ENCODE results near the gene CAPN14.
A peak's percentile ranks its signal among the peaks of the same experiment; 100 is the strongest.

CAPN14 gene

DNA sequence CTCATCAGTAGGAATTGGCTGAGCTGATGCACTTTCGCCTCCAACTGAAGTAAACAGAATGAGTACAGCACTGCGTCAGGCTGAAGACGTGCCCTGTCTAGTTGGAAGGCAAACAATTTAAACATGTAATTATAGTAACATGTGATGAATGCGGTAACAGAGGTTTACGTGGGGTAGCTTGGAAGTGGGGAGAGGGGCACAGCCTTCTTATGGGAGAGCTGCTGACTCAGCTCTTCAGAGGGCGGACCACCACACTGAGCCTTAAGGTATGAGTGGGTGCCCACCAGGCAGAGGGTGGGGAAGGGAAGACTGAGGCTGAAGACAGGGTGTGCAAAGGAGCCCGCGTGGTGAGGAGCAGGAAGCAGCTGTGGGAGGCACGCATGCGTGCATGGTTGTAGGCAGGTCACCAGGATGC, 10.4 kb upstream of the CAPN14 start:
- DNase-seq = no peak

- no peak for DNase-seq
Measured at GRCh38 chr2:31227110-31227509, 9.8 kb upstream of the CAPN14 start.

GRCh38 chr2:31226266-31226665, 9.0 kb upstream of the CAPN14 start:
- no peak for DNase-seq

GRCh38 chr2:31223749-31224148, 6.4 kb upstream of the CAPN14 start:
- no peak for DNase-seq

DNA sequence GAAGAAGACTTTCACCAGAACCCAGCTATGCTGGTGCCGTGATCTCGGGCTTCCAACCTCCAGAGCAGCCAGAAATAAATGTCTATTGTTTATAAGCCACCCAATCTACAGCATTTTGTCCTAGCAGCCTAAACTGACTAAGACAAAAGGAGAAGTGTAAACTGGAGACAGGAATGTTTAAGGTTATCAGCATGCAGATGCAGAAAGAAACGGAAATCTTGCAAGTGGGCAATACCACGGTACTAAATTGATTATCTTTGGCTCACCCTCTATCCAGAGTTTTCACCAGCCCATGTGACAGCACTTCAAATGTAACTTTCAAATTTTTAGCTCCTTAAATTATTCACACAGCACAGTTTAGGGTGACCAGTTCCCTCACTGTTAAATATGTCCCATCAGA, 5.7 kb upstream of the CAPN14 start:
- no peak for DNase-seq

- no peak for DNase-seq
Measured at GRCh38 chr2:31222071-31222470, 4.8 kb upstream of the CAPN14 start.

- no peak for DNase-seq
Measured at GRCh38 chr2:31221544-31221943, 4.2 kb upstream of the CAPN14 start.

DNA sequence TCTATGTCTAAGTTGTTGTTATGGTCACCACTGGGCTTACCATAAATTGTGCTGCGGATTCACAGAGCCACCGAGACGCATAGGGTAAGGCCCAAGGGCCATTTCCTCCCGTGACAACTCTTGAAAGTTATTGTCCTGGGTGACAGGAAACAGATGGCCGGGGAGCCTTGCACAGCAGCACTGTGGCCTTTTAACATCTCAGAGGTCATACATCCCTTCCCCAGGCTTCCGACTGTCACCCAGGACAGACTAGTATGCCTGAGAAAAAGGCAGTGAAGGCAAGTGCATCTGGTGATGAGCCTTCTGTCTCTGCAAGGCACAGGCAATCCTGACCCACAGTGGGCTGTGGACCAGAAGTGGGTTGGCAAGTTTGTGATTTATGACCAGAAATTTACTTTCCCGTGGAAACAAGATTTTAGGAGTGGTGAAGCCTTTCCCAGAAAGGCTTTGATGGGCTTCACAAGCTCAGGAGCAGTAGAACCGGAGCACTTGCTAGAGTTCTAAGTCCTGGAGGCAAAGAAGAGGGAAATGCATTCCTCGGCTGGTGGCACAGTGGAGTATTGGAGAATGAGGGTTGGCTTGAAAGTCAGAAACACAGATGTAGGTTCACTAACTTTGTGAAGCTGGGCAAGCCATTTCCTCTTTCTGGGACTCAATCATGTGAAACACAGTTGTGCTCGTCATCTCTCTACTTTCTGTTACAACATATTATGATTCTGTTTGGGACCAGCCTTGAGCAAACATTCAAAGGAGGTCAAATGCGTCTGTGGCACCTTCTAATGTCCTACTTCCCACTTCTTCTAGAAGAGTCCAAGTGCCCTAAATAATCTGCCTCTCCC, 2.0 kb upstream of the CAPN14 start:
- no peak for DNase-seq

- DNase-seq = no peak
Measured at GRCh38 chr2:31216734-31217133, 581 bp downstream of the CAPN14 start.

GRCh38 chr2:31214444-31214915, 2.8 kb downstream of the CAPN14 start:
- no peak for DNase-seq

DNA sequence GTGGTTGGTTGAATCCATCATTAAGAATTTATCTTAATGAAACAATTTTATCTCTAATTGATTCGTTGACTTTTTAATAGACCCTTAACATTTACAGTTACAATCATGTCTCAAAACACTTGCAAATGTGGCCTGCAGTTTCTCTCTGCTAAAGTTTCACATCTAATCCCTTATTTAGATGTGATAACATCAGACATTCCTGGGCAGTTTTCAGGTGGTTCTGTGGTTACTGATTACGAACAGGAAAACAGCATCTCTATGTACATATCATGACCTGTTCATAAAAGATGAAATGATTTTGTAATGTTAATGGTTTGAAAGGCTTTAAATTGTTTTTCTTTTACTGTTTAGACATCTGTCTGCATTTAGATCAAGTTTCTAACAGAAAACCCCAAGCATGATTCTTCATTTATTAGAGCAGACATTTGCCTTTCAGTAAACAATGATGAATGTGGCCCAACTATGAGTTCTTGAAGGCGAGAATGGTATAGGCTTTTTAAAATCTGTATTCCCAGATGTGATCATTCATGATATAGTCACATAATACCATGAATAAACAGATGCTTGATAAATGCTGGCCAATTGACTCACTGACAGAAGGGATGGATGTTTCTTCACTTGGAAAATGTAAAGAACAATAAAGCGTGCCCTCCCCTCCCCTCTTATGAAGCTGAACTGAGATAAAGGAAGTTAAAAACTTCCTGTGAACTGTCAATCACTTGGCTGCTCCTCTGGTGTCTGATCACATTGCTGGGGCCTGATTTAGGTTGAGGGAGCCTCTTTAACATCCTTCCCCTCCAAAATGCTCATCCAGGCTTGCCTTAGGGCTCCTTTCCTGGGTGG, 3.5 kb downstream of the CAPN14 start:
- no peak for DNase-seq

DNA sequence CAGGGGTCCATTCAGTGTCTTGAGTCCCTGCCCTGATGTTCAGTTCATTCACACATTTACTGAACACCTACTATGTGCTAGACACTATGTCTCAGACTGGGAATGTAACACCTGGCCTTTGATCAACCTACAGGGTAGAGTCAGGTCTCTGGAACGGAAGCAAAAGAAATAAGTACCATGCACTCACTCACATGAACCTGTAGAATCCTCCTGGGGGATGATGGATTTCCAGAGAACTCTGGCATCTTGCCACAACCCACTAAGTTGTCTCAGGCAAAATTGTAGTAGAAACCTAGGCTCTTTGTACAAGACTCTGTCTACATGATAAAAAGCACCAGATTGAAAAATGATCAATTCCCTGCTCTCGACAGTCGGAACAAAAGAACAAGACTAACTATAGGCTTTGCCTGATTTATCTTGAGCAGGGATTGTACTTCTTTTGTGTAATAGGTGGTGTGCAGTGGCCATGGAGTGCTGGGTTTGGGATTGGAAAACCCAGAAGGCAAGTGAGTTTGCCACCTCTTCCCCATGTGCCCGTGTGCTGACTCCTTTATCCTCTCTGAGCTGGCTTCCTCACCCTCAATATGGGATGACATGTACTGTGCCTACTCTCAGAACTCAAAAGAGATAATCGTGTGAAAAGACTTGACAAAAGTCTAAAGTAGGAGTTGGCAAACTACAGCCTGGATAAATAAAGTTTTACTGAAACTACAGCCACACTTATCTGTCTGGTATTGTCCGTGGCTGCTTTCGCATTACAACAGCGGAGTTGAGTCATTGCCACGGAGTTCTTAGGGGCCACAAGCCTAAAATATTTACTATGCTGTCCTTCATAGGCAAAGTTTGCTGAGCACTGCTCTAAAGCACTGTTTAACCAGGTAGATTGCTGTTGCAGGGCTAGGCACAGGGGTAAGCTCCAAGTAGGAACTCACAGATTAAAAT, 4.4 kb downstream of the CAPN14 start:
- no peak for DNase-seq

DNA sequence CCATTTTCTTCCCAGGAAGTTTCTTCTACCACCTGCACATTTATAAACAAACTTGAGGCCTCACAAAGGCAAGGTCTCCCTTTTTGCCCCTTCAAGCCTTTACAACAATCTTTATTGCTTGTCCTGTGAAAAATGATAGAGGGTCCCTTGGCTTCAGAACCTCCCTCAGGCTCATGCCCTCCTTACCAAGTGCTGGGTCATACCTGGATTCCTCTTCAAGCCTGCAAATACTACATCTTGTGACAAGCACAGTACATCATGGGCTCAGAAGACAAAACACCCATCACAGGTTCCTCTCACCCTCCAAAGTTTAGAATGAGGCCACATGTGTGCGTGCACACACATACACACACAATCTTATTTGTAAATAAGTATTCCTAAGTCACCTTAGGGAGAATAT, 9.1 kb downstream of the CAPN14 start:
- DNase-seq = no peak

DNA sequence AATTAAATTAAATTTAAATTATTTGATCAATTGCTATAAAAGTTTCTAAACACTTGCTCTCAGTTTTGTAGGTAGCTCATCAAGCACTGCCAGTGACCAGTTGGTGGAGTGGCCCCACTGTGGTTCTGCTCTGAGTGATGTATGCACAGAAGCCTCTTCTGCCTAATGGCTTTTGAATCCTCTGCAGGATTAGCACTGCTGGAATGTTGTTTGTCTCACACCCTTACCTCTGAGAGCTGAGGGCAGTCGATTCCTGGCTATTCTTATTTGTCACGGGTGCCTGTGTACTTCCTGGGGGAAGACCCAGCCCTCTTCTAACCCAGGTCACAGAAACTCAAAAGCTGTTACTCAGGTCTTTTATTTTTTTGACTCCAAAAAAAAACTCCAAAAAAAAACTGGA, 9.5 kb downstream of the CAPN14 start:
- no peak for DNase-seq

DNA sequence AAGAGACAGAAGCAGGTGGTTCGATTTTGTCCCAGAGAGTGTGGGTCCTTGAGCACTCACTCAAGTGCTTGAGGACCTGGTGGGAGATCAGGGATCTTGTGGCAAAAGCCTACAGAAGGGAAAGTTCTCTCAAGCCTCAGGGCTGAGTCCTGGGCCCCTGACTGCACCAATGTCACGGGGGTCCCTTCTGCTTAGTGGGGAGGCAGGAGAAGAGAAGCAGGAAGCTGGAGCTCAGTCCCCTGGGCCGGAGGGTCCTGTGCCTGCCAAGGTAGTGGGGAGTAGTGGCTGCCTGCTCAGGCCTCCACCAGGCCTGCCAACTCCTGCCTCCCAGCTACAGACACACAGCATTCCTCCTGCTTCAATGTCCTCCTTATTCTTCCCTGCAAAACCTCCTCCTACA, 11.7 kb downstream of the CAPN14 start:
- no peak for DNase-seq

DNA sequence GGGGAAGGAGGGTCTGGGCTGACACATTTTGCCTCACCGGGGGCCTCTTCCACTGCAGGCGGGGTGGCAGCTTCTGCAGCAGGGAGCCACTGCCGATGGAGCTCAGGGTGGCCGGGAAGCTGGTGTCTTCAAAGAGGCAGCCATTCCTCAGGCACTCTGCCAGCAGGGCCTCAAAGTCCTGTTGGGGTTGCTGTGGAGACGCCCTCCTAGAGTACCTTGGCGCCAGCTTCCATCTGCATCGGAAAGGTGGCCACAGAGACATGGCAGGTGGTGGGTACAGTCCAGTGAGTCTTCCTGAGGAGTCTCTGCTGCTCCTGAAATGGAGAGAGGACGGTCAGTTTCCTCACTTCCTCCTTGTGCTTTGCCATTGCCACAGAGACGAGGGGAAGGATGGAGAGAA, 12.1 kb downstream of the CAPN14 start:
- no peak for DNase-seq

DNA sequence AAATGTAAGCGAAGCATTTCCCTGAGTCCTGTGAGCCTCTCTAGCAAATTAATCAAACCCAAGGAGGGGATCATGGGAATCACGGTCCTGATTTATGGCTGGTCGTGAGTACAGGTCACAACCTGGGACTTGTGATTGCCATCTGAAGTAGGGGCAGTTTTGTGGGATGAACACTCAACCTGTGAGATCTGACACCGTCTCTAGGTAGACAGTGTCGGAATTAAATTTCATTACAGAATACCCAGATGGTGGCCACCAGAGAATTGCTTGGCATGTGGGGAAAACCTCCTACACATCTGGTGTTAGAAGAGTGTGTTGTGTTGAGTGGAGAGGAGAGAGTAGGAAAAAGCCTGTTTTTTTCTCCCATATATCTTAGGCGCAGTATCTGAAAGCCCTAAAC, 12.5 kb downstream of the CAPN14 start:
- peak in 3 of 58 donors; percentile 4 to 39 (median 26) for DNase-seq

DNA sequence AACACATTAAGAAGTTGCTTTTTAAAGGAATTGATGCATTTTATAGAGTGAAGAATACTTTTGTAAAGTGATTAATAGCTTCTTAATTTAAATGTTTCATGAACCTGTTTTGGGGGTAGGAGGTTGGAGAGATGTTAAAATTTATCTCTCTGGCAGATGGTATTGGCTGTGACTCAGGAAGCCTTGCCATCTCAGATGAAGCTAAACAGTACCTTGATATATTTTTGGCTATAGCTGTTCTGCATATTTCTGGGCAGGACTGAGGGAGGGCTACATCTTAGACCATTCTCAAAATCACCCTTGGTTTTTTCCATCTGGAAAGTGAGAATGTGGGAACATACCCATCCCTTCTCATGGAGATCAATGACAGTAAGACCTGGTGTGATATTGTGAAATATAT, 13.4 kb downstream of the CAPN14 start:
- no peak for DNase-seq

GRCh38 chr2:31202833-31203232, 14.5 kb downstream of the CAPN14 start:
- no peak for DNase-seq

GRCh38 chr2:31202041-31202440, 15.3 kb downstream of the CAPN14 start:
- DNase-seq = no peak

GRCh38 chr2:31200972-31201371, 16.3 kb downstream of the CAPN14 start:
- DNase-seq = no peak
